Eye (tissue), 1 donor: ENCODE data around the gene KCNG4.
"Not testable (repeated sequence)": the region's sequence is repeated elsewhere in the genome, so short reads cannot be mapped to it uniquely, and the experiment has no call there.

Experiments used
- DNase-seq: peaks from one replicate; pipeline ENCODE4 v3.0.0-alpha.2; 2015

Gene KCNG4

GRCh38 chr16:84205976-84206691, 33.7 kb downstream of the KCNG4 start:
- DNase-seq = no peak

- DNase-seq = not testable (repeated sequence)
Observed at GRCh38 chr16:84205123-84205522, 34.7 kb downstream of the KCNG4 start.

- DNase-seq = not testable (repeated sequence)
Observed at GRCh38 chr16:84204551-84204950, 35.3 kb downstream of the KCNG4 start.

GRCh38 chr16:84199861-84200260, 40.0 kb downstream of the KCNG4 start:
- DNase-seq = no peak

- no peak for DNase-seq
Observed at GRCh38 chr16:84199097-84199496, 40.7 kb downstream of the KCNG4 start.

- DNase-seq = no peak
Observed at GRCh38 chr16:84198401-84198800, 41.4 kb downstream of the KCNG4 start.

- DNase-seq = no peak
Observed at GRCh38 chr16:84197466-84198128, 42.2 kb downstream of the KCNG4 start.

GRCh38 chr16:84196727-84197394, 43.0 kb downstream of the KCNG4 start:
- no peak for DNase-seq

GRCh38 chr16:84196101-84196500, 43.7 kb downstream of the KCNG4 start:
- no peak for DNase-seq

- DNase-seq = no peak
Observed at GRCh38 chr16:84195201-84196093, 44.4 kb downstream of the KCNG4 start.

GRCh38 chr16:84194470-84195200, 45.2 kb downstream of the KCNG4 start:
- DNase-seq = peak; percentile 75

- no peak for DNase-seq
Observed at GRCh38 chr16:84194018-84194417, 45.8 kb downstream of the KCNG4 start.

GRCh38 chr16:84193480-84193879, 46.3 kb downstream of the KCNG4 start:
- no peak for DNase-seq

GRCh38 chr16:84191466-84191865, 48.3 kb downstream of the KCNG4 start:
- no peak for DNase-seq

GRCh38 chr16:84190731-84191388, 49.0 kb downstream of the KCNG4 start, which contains the start of gene ADAD2:
Gene ADAD2, plus strand, starts transcription at chr16:84191157. Its CDS starts 74 bp downstream, at chr16:84191231.
- no peak for DNase-seq

- DNase-seq = peak; percentile 98
Observed at GRCh38 chr16:84186685-84187437, 53.0 kb downstream of the KCNG4 start, which contains the start of gene TAF1C. Gene TAF1C, minus strand, starts transcription at chr16:84187057. Its CDS starts 2,069 bp downstream, at chr16:84184988.

- no peak for DNase-seq
Observed at GRCh38 chr16:84184775-84185174, 55.0 kb downstream of the KCNG4 start.

- no peak for DNase-seq
Observed at GRCh38 chr16:84183911-84184591, 55.8 kb downstream of the KCNG4 start.

- no peak for DNase-seq
Observed at GRCh38 chr16:84183572-84183875, 56.3 kb downstream of the KCNG4 start.
